Calu3 (cell line): ENCODE results near the gene CDKN1A. TPM values are rescaled to one million over a fixed set of nuclear protein-coding genes. Genes with fewer than 3 reads are reported as not detected.

Experiments used
- BruUV-seq: library from RNA; stranded (reverse); fragments of 400-500 nt; replicated peaks from 2 replicates; lab custom pipeline; 2021; lab: Mats Ljungman, UMichigan
- CTCF ChIA-PET: fragments of 300-600 bp; sonication (Branson Sonifier 250); formaldehyde crosslinking; loops from one replicate; lab custom pipeline; 2022; ENCODE audit warnings: antibody characterized with exemption; lab: Charles Lee
- DNase-seq: peaks from one replicate; pipeline ENCODE4 v3.0.0; 2022
- H3K27ac Mint-ChIP-seq: one replicate; pipeline ENCODE4 v1.8.0; 2022; ENCODE audit warnings: mixed read lengths; ENCODE audit not compliant: unreplicated experiment
- H3K27me3 Mint-ChIP-seq: one replicate; pipeline ENCODE4 v1.8.0; 2022; ENCODE audit warnings: mixed read lengths; ENCODE audit not compliant: unreplicated experiment
- H3K36me3 Mint-ChIP-seq: one replicate; pipeline ENCODE4 v1.8.0; 2022; ENCODE audit warnings: mild to moderate bottlenecking, moderate library complexity, mixed read lengths; ENCODE audit not compliant: insufficient read depth, unreplicated experiment
- H3K4me1 Mint-ChIP-seq: one replicate; pipeline ENCODE4 v1.8.0; 2022; ENCODE audit warnings: mild to moderate bottlenecking, low read depth, mixed read lengths; ENCODE audit not compliant: unreplicated experiment
- H3K4me3 Mint-ChIP-seq: one replicate; pipeline ENCODE4 v1.8.0; 2022; ENCODE audit warnings: mild to moderate bottlenecking, low read depth, moderate library complexity, mixed read lengths; ENCODE audit not compliant: unreplicated experiment
- H3K9me3 Mint-ChIP-seq: one replicate; pipeline ENCODE4 v1.8.0; 2022; ENCODE audit warnings: low read depth, mixed read lengths; ENCODE audit not compliant: unreplicated experiment
- CTCF ChIP-seq: fragments of 200-600 bp; IDR thresholded peaks from one replicate; pipeline ENCODE4 v1.8.0; 2022; ENCODE audit warnings: antibody characterized with exemption; ENCODE audit not compliant: unreplicated experiment
- intact Hi-C: fragments of 100-400 bp; cut with micrococcal nuclease; formaldehyde crosslinking; loops from one replicate; pipeline ENCODE4 v1.10.0; 2022; ENCODE audit not compliant: unreplicated experiment
- total RNA-seq: library from RNA; stranded (reverse); gene quantifications from 2 replicates; pipeline ENCODE4 v1.2.3, GENCODE V29; 2022

Gene CDKN1A
- total RNA-seq, 1 experiment from 2014 or later, result 33.7 TPM

- Mint-ChIP-seq H3K4me1 (peaks cover 11% of the 10 kb centered on the region), H3K9me3 (no peaks in the 10 kb centered on the region), H3K4me3 (no peak overlapping the region), H3K27me3 (no peaks in the 10 kb centered on the region), H3K27ac (no peak overlapping the region), H3K36me3 (no peaks in the 10 kb centered on the region)
- no peak for TF ChIP-seq CTCF
- no peak for DNase-seq
- no TSS peak for BruUV-seq
- intact Hi-C loops, result no loop called here
- CTCF ChIA-PET, result no interaction called here
Observed at GRCh38 chr6:36727505-36728021, 49.0 kb downstream of the CDKN1A start.

- Mint-ChIP-seq H3K4me1 (peaks cover 11% of the 10 kb centered on the region), H3K9me3 (no peaks in the 10 kb centered on the region), H3K36me3 (no peaks in the 10 kb centered on the region), H3K27ac (no peak overlapping the region), H3K27me3 (peaks cover 1% of the 10 kb centered on the region), H3K4me3 (no peak overlapping the region)
- TF ChIP-seq CTCF, result no peak
- BruUV-seq, result no TSS peak
- intact Hi-C loops, result no loop called here
- DNase-seq, result no peak
- CTCF ChIA-PET, result no interaction called here
Observed at GRCh38 chr6:36728289-36729160, 50.0 kb downstream of the CDKN1A start.

GRCh38 chr6:36729161-36729524 is 50.6 kb downstream of the CDKN1A start:
- DNase-seq, result no peak
- peaks cover 11% of the 10 kb centered on the region for H3K4me1 Mint-ChIP-seq
- CTCF ChIA-PET, result no interaction called here
- no peak for TF ChIP-seq CTCF
- no peak overlapping the region for H3K27ac Mint-ChIP-seq
- no peaks in the 10 kb centered on the region for H3K9me3 Mint-ChIP-seq
- H3K36me3 Mint-ChIP-seq, result no peaks in the 10 kb centered on the region
- BruUV-seq, result no TSS peak
- intact Hi-C loops, result no loop called here
- peaks cover 8% of the 10 kb centered on the region for H3K27me3 Mint-ChIP-seq
- H3K4me3 Mint-ChIP-seq, result no peak overlapping the region

GRCh38 chr6:36730424-36731380 is 52.2 kb downstream of the CDKN1A start:
- TF ChIP-seq CTCF, result no peak
- Mint-ChIP-seq H3K9me3 (no peaks in the 10 kb centered on the region), H3K27me3 (peaks cover 19% of the 10 kb centered on the region), H3K4me1 (peaks cover 8% of the 10 kb centered on the region), H3K36me3 (no peaks in the 10 kb centered on the region), H3K27ac (no peak overlapping the region), H3K4me3 (no peak overlapping the region)
- no TSS peak for BruUV-seq
- intact Hi-C loops, result no loop called here
- CTCF ChIA-PET, result interaction anchor here (0.5 to 0.8 kb wide), 2 partner anchors 115 to 823 kb away, joined by 4 read pairs; no protein-coding TSS in a partner anchor
- no peak for DNase-seq
